Sigmoid colon (tissue), 7 donors: ENCODE data around the gene CENATAC. TPM values are rescaled to one million over a fixed set of nuclear protein-coding genes. Genes with fewer than 3 reads are reported as not detected.
"Not testable (repeated sequence)": the region's sequence is repeated elsewhere in the genome, so short reads cannot be mapped to it uniquely, and the experiment has no call there.

ENCODE experiments used
- DNase-seq: peaks from one replicate; pipeline ENCODE4 v3.0.0-alpha.2; 2019
- H3K27ac ChIP-seq, 4 donors: fragments of 200-600 bp; sonication (generic); one replicate each; pipeline ENCODE4 v1.5.1; 2016 to 2019; ENCODE audit warnings: mild to moderate bottlenecking in 1 of 4
- H3K27me3 ChIP-seq, 3 donors: fragments of 200-600 bp; sonication (generic); one replicate each; pipeline ENCODE4 v1.5.1; 2019; ENCODE audit warnings: mild to moderate bottlenecking in 1 of 3
- H3K36me3 ChIP-seq, 4 donors: fragments of 200-600 bp; sonication (generic); one replicate each; pipeline ENCODE4 v1.5.1; 2016 to 2019
- H3K4me1 ChIP-seq, 4 donors: fragments of 200-600 bp; sonication (generic); one replicate each; pipeline ENCODE4 v1.5.1; 2017 to 2019
- H3K4me3 ChIP-seq, 4 donors: fragments of 200-600 bp; sonication (generic); one replicate each; pipeline ENCODE4 v1.5.1; 2017 to 2019; ENCODE audit warnings: mild to moderate bottlenecking in 2 of 4, moderate library complexity in 1 of 4
- H3K9me3 ChIP-seq, 4 donors: fragments of 200-600 bp in 3 of 4; sonication (generic) in 3 of 4; one replicate each; pipeline versions ENCODE4 v1.5.1 to v1.6.1; 2013 to 2019
- CTCF ChIP-seq, 4 experiments: fragments of 450-650 bp in 3 of 4; fragments of 200-600 bp in 1 of 4; IDR thresholded peaks; one replicate each; pipeline ENCODE4 v1.5.1; 2016 to 2019; ENCODE audit warnings: antibody characterized with exemption in 4 of 4, mild to moderate bottlenecking in 3 of 4, moderate library complexity in 2 of 4
- EP300 ChIP-seq, 4 donors: sonication (generic); formaldehyde crosslinking; IDR thresholded peaks; one replicate each; pipeline ENCODE4 v1.6.1; 2017; ENCODE audit warnings: antibody characterized with exemption in 4 of 4
- POLR2A ChIP-seq, 2 donors: fragments of 450-650 bp; IDR thresholded peaks; one replicate each; pipeline ENCODE4 v1.6.1; 2016; ENCODE audit warnings: antibody characterized with exemption in 2 of 2, mild to moderate bottlenecking in 2 of 2, moderate library complexity in 2 of 2
- POLR2AphosphoS5 ChIP-seq, 4 donors: sonication (generic); formaldehyde crosslinking; IDR thresholded peaks; one replicate each; pipeline ENCODE4 v1.6.1; 2017; ENCODE audit warnings: antibody characterized with exemption in 4 of 4
- WGBS, 2 donors: extraction: QIAGEN DNeasy Blood & Tissue Kit; methylation state at CpG; one replicate each; pipeline ENCODE4 v1.1.7; 2013; 5-methylcytosine and 5-hydroxymethylcytosine counted together
- intact Hi-C: fragments of 100-400 bp; cut with DNase I; formaldehyde crosslinking; loops from one replicate; pipeline ENCODE4 v1.15.1; 2023
- polyA plus RNA-seq, 3 donors: library from polyadenylated mRNA; stranded (reverse); fragments of 200-250 nt; gene quantifications; one replicate each; pipeline ENCODE4 v1.2.3, GENCODE V29; 2013
- total RNA-seq, 4 donors: library from RNA; depleted of rRNA; stranded (reverse); fragments of >200 nt; gene quantifications; one replicate each; pipeline ENCODE4 v1.1.0, GENCODE V29; 2016
- donor health status: healthy with polysubstance abuse.
- donor health status: Bipolar disorder and iron deficiency.
- donor health status: healthy.

The CENATAC gene
- total and polyA plus RNA-seq, 7 donors: 5.3 to 60.5 (median 29.6) TPM

GRCh38 chr11:119031912-119032280 lies 34.0 kb downstream of the CENATAC start:
- Histone ChIP-seq H3K9me3 (no peaks in the 10 kb centered on the region), H3K4me3 (no peak overlapping the region), H3K4me1 (peaks cover 0 to 17% (median 16%) of the 10 kb centered on the region in 4 donors), H3K27me3 (no peaks in the 10 kb centered on the region), H3K27ac (no peak overlapping the region), H3K36me3 (peaks cover 0 to 1% (median 0%) of the 10 kb centered on the region in 4 donors)
- DNase-seq: no peak
- 83 to 88% methylated on average over 9 of the region's 9 CpGs for WGBS, 2 donors
- intact Hi-C loops: no loop called here
- TF ChIP-seq EP300 (IDR thresholded peaks at IDR 0.05) (no peak), POLR2AphosphoS5 (IDR thresholded peaks at IDR 0.05) (no peak), CTCF (IDR thresholded peaks at IDR 0.05) (no peak), POLR2A (IDR thresholded peaks at IDR 0.05) (no peak)

- H3K4me3 ChIP-seq, H3K27ac ChIP-seq, H3K36me3 ChIP-seq, DNase-seq, intact Hi-C loops, H3K27me3 ChIP-seq, H3K9me3 ChIP-seq: not testable (repeated sequence)
- H3K4me1 ChIP-seq: peaks cover 0 to 17% (median 16%) of the 10 kb centered on the region in 4 donors
- WGBS, 2 donors: 81 to 86% methylated on average over 10 of the region's 10 CpGs
Observed at GRCh38 chr11:119033421-119033820, 35.5 kb downstream of the CENATAC start.

GRCh38 chr11:119034813-119035212 lies 36.9 kb downstream of the CENATAC start:
- TF ChIP-seq EP300 (IDR thresholded peaks at IDR 0.05) (no peak), CTCF (IDR thresholded peaks at IDR 0.05) (no peak), POLR2A (IDR thresholded peaks at IDR 0.05) (no peak), POLR2AphosphoS5 (IDR thresholded peaks at IDR 0.05) (no peak)
- WGBS, 2 donors: 88 to 90% methylated on average over 3 of the region's 3 CpGs
- intact Hi-C loops: no loop called here
- peaks cover 0 to 9% (median 8%) of the 10 kb centered on the region in 4 donors for H3K4me1 ChIP-seq
- no peaks in the 10 kb centered on the region for H3K27me3 ChIP-seq
- no peaks in the 10 kb centered on the region for H3K9me3 ChIP-seq
- DNase-seq: no peak
- no peaks in the 10 kb centered on the region for H3K36me3 ChIP-seq
- no peak overlapping the region for H3K27ac ChIP-seq
- no peak overlapping the region for H3K4me3 ChIP-seq

GRCh38 chr11:119038884-119039283 lies 40.9 kb downstream of the CENATAC start:
- intact Hi-C loops: no loop called here
- H3K27ac ChIP-seq: no peak overlapping the region
- H3K27me3 ChIP-seq: no peaks in the 10 kb centered on the region
- no peaks in the 10 kb centered on the region for H3K9me3 ChIP-seq
- H3K36me3 ChIP-seq: no peaks in the 10 kb centered on the region
- TF ChIP-seq POLR2AphosphoS5 (IDR thresholded peaks at IDR 0.05) (no peak), EP300 (IDR thresholded peaks at IDR 0.05) (no peak), CTCF (IDR thresholded peaks at IDR 0.05) (no peak), POLR2A (IDR thresholded peaks at IDR 0.05) (no peak)
- 89% methylated on average over 5 of the region's 5 CpGs for WGBS, 2 donors
- H3K4me1 ChIP-seq: no peaks in the 10 kb centered on the region
- DNase-seq: no peak
- no peak overlapping the region for H3K4me3 ChIP-seq

- DNase-seq, H3K27me3 ChIP-seq, H3K27ac ChIP-seq, H3K9me3 ChIP-seq, H3K4me1 ChIP-seq, H3K4me3 ChIP-seq, H3K36me3 ChIP-seq, intact Hi-C loops: not testable (repeated sequence)
- 46 to 66% methylated on average over 11 of the region's 11 CpGs for WGBS, 2 donors
Observed at GRCh38 chr11:119039471-119039870, 41.5 kb downstream of the CENATAC start.

GRCh38 chr11:119041821-119042514 lies 44.0 kb downstream of the CENATAC start:
- WGBS, 2 donors: 90 to 94% methylated on average over 4 of the region's 4 CpGs
- Histone ChIP-seq H3K4me3 (no peak overlapping the region), H3K36me3 (peaks cover 0 to 24% (median 8%) of the 10 kb centered on the region in 4 donors), H3K9me3 (no peaks in the 10 kb centered on the region), H3K27me3 (no peaks in the 10 kb centered on the region), H3K4me1 (no peaks in the 10 kb centered on the region), H3K27ac (no peak overlapping the region)
- no peak for DNase-seq
- TF ChIP-seq CTCF (IDR thresholded peaks at IDR 0.05) (no peak), EP300 (IDR thresholded peaks at IDR 0.05) (no peak), POLR2AphosphoS5 (IDR thresholded peaks at IDR 0.05) (no peak), POLR2A (IDR thresholded peaks at IDR 0.05) (no peak)
- intact Hi-C loops: no loop called here
